H9 (cell line): ENCODE measurements around the gene ROBO1. TPM values are rescaled to one million over a fixed set of nuclear protein-coding genes. Genes with fewer than 3 reads are reported as not detected.
"Not testable (repeated sequence)": the region's sequence is repeated elsewhere in the genome, so short reads cannot be mapped to it uniquely, and the experiment has no call there.

Experiments
- DNase-seq: peaks from one replicate; pipeline ENCODE4 v3.0.0-alpha.2; 2017
- H2AFZ ChIP-seq: one replicate; pipeline ENCODE4 v1.6.1; 2013; ENCODE audit warnings: mild to moderate bottlenecking, low read length, control low read depth, moderate library complexity
- H2AK5ac ChIP-seq: 2 replicates; pipeline ENCODE4 v1.6.1; 2013; ENCODE audit warnings: low read length, control low read depth, mixed read lengths; ENCODE audit not compliant: insufficient read length
- H2BK120ac ChIP-seq: one replicate; pipeline ENCODE4 v1.6.1; 2013; ENCODE audit warnings: low read depth, mild to moderate bottlenecking, low read length, control low read depth, inconsistent platforms; ENCODE audit not compliant: poor library complexity, severe bottlenecking
- H2BK12ac ChIP-seq: 2 replicates; pipeline ENCODE4 v1.6.1; 2013; ENCODE audit warnings: low read length, control low read depth, mixed read lengths, low read depth; ENCODE audit not compliant: insufficient read length
- H2BK15ac ChIP-seq: 2 replicates; pipeline ENCODE4 v1.6.1; 2013; ENCODE audit warnings: low read depth, low read length, control low read depth
- H2BK20ac ChIP-seq: one replicate; pipeline ENCODE4 v1.6.1; 2013; ENCODE audit warnings: low read depth, mild to moderate bottlenecking, low read length, control low read depth, inconsistent platforms; ENCODE audit not compliant: poor library complexity, severe bottlenecking
- H2BK5ac ChIP-seq: 2 replicates; pipeline ENCODE4 v1.6.1; 2013; ENCODE audit warnings: low read length, control low read depth, mixed read lengths; ENCODE audit not compliant: insufficient read length
- H3K14ac ChIP-seq: 2 replicates; pipeline ENCODE4 v1.6.1; 2013; ENCODE audit warnings: low read length, control low read depth; ENCODE audit not compliant: insufficient read depth
- H3K18ac ChIP-seq: 2 replicates; pipeline ENCODE4 v1.6.1; 2013; ENCODE audit warnings: low read depth, mild to moderate bottlenecking, mixed read lengths, low read length, control low read depth; ENCODE audit not compliant: insufficient read length
- H3K23ac ChIP-seq: 2 replicates; pipeline ENCODE4 v1.6.1; 2013; ENCODE audit warnings: low read length, control low read depth, mixed read lengths, low read depth; ENCODE audit not compliant: insufficient read length
- H3K23me2 ChIP-seq: 2 replicates; pipeline ENCODE4 v1.6.1; 2013; ENCODE audit warnings: low read depth, mild to moderate bottlenecking, mixed read lengths, low read length, control low read depth; ENCODE audit not compliant: insufficient read length, poor library complexity, severe bottlenecking
- H3K27ac ChIP-seq: 2 replicates; pipeline ENCODE4 v1.5.1; 2013; ENCODE audit warnings: low read length, control low read depth, mixed read lengths, low read depth; ENCODE audit not compliant: insufficient read length
- H3K27me3 ChIP-seq: 2 replicates; pipeline ENCODE4 v1.6.1; 2013; ENCODE audit warnings: low read length, control low read depth, inconsistent platforms; ENCODE audit not compliant: insufficient read depth
- H3K4ac ChIP-seq: 2 replicates; pipeline ENCODE4 v1.6.1; 2013; ENCODE audit warnings: low read depth, mild to moderate bottlenecking, control low read depth, inconsistent platforms, low read length, moderate library complexity
- H3K4me1 ChIP-seq: 2 replicates; pipeline ENCODE4 v1.6.1; 2013; ENCODE audit warnings: low read length, control low read depth, inconsistent platforms; ENCODE audit not compliant: insufficient read depth
- H3K4me2 ChIP-seq: 2 replicates; pipeline ENCODE4 v1.6.1; 2013; ENCODE audit warnings: low read length, control low read depth, mixed read lengths; ENCODE audit not compliant: insufficient read length, insufficient read depth
- H3K56ac ChIP-seq: 2 replicates; pipeline ENCODE4 v1.6.1; 2013; ENCODE audit warnings: low read depth, mild to moderate bottlenecking, mixed read lengths, low read length, control low read depth; ENCODE audit not compliant: insufficient read length
- H3K79me1 ChIP-seq: 2 replicates; pipeline ENCODE4 v1.6.1; 2013; ENCODE audit warnings: low read depth, mild to moderate bottlenecking, moderate library complexity, low read length, control low read depth, inconsistent platforms; ENCODE audit not compliant: insufficient read depth, poor library complexity, severe bottlenecking
- H3K79me2 ChIP-seq: 2 replicates; pipeline ENCODE4 v1.6.1; 2013; ENCODE audit warnings: low read length, control low read depth, inconsistent platforms; ENCODE audit not compliant: insufficient read depth
- H3K9ac ChIP-seq: 2 replicates; pipeline ENCODE4 v1.6.1; 2013; ENCODE audit warnings: low read length, control low read depth, mixed read lengths; ENCODE audit not compliant: insufficient read length; ENCODE audit errors: extremely low read depth
- H3K9me3 ChIP-seq: one replicate; pipeline ENCODE4 v1.6.1; 2013; ENCODE audit warnings: low read depth, low read length, inconsistent platforms; ENCODE audit not compliant: control insufficient read depth
- H3T11ph ChIP-seq: one replicate; pipeline ENCODE4 v1.6.1; 2013; ENCODE audit warnings: mild to moderate bottlenecking, low read length, control low read depth, inconsistent platforms
- H4K20me1 ChIP-seq: one replicate; pipeline ENCODE4 v1.6.1; 2013; ENCODE audit not compliant: control insufficient read depth, insufficient read length, insufficient read depth
- H4K5ac ChIP-seq: 2 replicates; pipeline ENCODE4 v1.6.1; 2013; ENCODE audit warnings: low read depth, mild to moderate bottlenecking, mixed read lengths, low read length, control low read depth; ENCODE audit not compliant: insufficient read length
- H4K8ac ChIP-seq: replicated peaks from 2 replicates; pipeline ENCODE4 v1.6.1; 2013; ENCODE audit warnings: low read length, control low read depth, mixed read lengths, low read depth; ENCODE audit not compliant: insufficient read length
- H4K91ac ChIP-seq: 2 replicates; pipeline ENCODE4 v1.6.1; 2013; ENCODE audit warnings: low read depth, mild to moderate bottlenecking, moderate library complexity, mixed read lengths, low read length, control low read depth; ENCODE audit not compliant: insufficient read length
- H3K27ac Mint-ChIP-seq, 3 experiments: 2 replicates in 2 of 3; 3 replicates in 1 of 3; pipeline ENCODE4 v1.8.0; 2020 to 2021; ENCODE audit warnings: mixed read lengths in 3 of 3, mild to moderate bottlenecking in 1 of 3, moderate library complexity in 1 of 3
- H3K27me3 Mint-ChIP-seq: 2 replicates; pipeline ENCODE4 v1.8.0; 2021; ENCODE audit warnings: low read depth, mild to moderate bottlenecking, moderate library complexity, mixed read lengths
- H3K36me3 Mint-ChIP-seq, 3 experiments: 2 replicates in 2 of 3; 3 replicates in 1 of 3; pipeline ENCODE4 v1.8.0; 2020 to 2021; ENCODE audit warnings: low read depth in 3 of 3, mixed read lengths in 3 of 3; ENCODE audit not compliant: insufficient read depth in 1 of 3
- H3K4me1 Mint-ChIP-seq, 2 experiments: 2 replicates each; pipeline ENCODE4 v1.8.0; 2020; ENCODE audit warnings: mixed read lengths in 2 of 2
- H3K4me3 Mint-ChIP-seq, 2 experiments: 2 replicates in 1 of 2; 3 replicates in 1 of 2; pipeline ENCODE4 v1.8.0; 2020 to 2021; ENCODE audit warnings: mild to moderate bottlenecking in 2 of 2, mixed read lengths in 2 of 2, moderate library complexity in 1 of 2
- H3K9me3 Mint-ChIP-seq, 2 experiments: 2 replicates in 1 of 2; 3 replicates in 1 of 2; pipeline ENCODE4 v1.8.0; 2020; ENCODE audit warnings: mild to moderate bottlenecking in 2 of 2, mixed read lengths in 2 of 2, moderate library complexity in 1 of 2
- WGBS: extraction: QIAGEN DNeasy Blood & Tissue Kit; methylation state at CpG from one replicate; pipeline ENCODE4 v1.1.7; 2013; ENCODE audit warnings: missing lambda C conversion rate, low lambda C conversion rate, mixed read lengths; ENCODE audit not compliant: insufficient read length; ENCODE audit errors: extremely low coverage; 5-methylcytosine and 5-hydroxymethylcytosine counted together
- total RNA-seq: library from RNA; stranded (reverse); gene quantifications from 2 replicates; pipeline ENCODE4 v1.2.1, GENCODE V29; 2021
- TF ChIP-seq, protein P1 (sequence below): fragments of 200-600 bp; sonication (generic); conservative IDR thresholded peaks from 3 replicates; pipeline ENCODE4 v1.8.0; 2021; ENCODE audit warnings: antibody characterized with exemption, mild to moderate bottlenecking

The ROBO1 gene
- total RNA-seq, 1 experiment from 2014 or later: 62.7 TPM

DNA sequence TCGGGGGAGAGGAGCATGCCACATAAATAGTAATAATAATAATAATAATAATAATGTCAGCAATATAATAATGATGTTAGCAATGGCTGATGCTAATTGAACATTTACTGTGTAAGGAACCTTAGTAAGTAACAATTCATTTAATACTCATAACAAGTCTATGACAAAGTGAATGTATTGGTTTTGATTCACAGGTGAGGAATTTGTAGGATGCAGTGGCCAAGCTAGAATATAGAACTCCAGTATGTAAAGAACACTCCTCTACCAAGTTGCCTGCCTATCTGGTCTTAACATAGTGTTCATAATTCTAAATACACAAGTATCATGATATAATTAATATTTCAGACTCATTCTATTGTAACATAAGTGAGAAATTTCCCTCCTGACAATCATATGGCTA lies 1016.5 kb downstream of the ROBO1 start:
- Histone ChIP-seq H3K9me3 (no peaks in the 10 kb centered on the region), H4K5ac (no peak overlapping the region), H4K20me1 (no peaks in the 10 kb centered on the region), H3K56ac (no peak overlapping the region), H2AFZ (no peak overlapping the region), H2AK5ac (no peak overlapping the region), H3K79me2 (no peaks in the 10 kb centered on the region), H3K27ac (no peak overlapping the region), H4K8ac (no peak overlapping the region), H3T11ph (no peak overlapping the region), H3K27me3 (no peaks in the 10 kb centered on the region), H2BK120ac (no peak overlapping the region), H3K4ac (no peak overlapping the region), H3K79me1 (no peaks in the 10 kb centered on the region), H2BK20ac (no peak overlapping the region), H3K23ac (no peak overlapping the region), H2BK15ac (no peak overlapping the region), H2BK12ac (no peak overlapping the region), H2BK5ac (no peak overlapping the region), H3K14ac (no peak overlapping the region), H3K4me1 (no peaks in the 10 kb centered on the region; the same call in 1 of the 2 replicates), H4K91ac (no peak overlapping the region), H3K23me2 (no peaks in the 10 kb centered on the region), H3K9ac (no peak overlapping the region), H3K4me2 (no peak overlapping the region), H3K18ac (no peak overlapping the region)
- TF ChIP-seq, protein P1, sequence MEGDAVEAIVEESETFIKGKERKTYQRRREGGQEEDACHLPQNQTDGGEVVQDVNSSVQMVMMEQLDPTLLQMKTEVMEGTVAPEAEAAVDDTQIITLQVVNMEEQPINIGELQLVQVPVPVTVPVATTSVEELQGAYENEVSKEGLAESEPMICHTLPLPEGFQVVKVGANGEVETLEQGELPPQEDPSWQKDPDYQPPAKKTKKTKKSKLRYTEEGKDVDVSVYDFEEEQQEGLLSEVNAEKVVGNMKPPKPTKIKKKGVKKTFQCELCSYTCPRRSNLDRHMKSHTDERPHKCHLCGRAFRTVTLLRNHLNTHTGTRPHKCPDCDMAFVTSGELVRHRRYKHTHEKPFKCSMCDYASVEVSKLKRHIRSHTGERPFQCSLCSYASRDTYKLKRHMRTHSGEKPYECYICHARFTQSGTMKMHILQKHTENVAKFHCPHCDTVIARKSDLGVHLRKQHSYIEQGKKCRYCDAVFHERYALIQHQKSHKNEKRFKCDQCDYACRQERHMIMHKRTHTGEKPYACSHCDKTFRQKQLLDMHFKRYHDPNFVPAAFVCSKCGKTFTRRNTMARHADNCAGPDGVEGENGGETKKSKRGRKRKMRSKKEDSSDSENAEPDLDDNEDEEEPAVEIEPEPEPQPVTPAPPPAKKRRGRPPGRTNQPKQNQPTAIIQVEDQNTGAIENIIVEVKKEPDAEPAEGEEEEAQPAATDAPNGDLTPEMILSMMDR: no peak
- Mint-ChIP-seq H3K27me3 (no peaks in the 10 kb centered on the region), H3K27ac (no peak overlapping the region), H3K9me3 (no peaks in the 10 kb centered on the region), H3K4me1 (peaks cover 4 to 7% of the 10 kb centered on the region in 2 experiments; a peak in 1 of 4 replicates), H3K36me3 (no peaks in the 10 kb centered on the region; a peak in 1 of 7 replicates), H3K4me3 (no peak overlapping the region)
- no CpG with 5 or more reads among the region's 1 CpG for WGBS
- no peak for DNase-seq

DNA sequence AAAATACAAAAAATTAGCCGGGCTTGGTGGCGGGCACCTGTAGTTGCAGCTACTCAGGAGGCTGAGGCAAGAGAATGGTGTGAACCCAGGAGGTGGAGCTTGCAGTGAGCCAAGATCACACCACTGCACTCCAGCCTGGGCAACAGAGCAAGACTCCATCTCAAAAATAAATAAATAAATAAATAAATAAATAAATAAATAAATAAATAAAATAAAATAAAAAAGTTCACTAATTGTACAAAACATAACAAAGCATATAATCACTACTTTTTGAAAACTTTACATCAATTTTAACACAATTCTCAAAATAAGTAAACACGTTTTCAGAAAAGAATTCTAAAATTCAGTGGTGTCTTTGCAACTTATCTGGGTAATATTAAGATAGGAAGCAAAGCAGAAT lies 1017.5 kb downstream of the ROBO1 start:
- H2BK5ac ChIP-seq, H3K4ac ChIP-seq, H2BK20ac ChIP-seq, H4K20me1 ChIP-seq, H3K23me2 ChIP-seq, H3K79me2 ChIP-seq, H3K4me1 ChIP-seq, H3K4me1 Mint-ChIP-seq, H3K27ac ChIP-seq, H3K56ac ChIP-seq, H4K5ac ChIP-seq, H4K8ac ChIP-seq, H3K27ac Mint-ChIP-seq, H3K9ac ChIP-seq, H3K23ac ChIP-seq, H2BK120ac ChIP-seq, H3T11ph ChIP-seq, H2BK12ac ChIP-seq, H3K18ac ChIP-seq, H2AK5ac ChIP-seq, H3K9me3 Mint-ChIP-seq, H3K14ac ChIP-seq, H3K27me3 ChIP-seq, H3K4me2 ChIP-seq, H2BK15ac ChIP-seq, H3K27me3 Mint-ChIP-seq, H3K36me3 Mint-ChIP-seq, H4K91ac ChIP-seq, H3K79me1 ChIP-seq, H3K4me3 Mint-ChIP-seq, H3K9me3 ChIP-seq, H2AFZ ChIP-seq, DNase-seq: not testable (repeated sequence)
- WGBS: no CpG with 5 or more reads among the region's 3 CpGs
